ENCODE data around the gene RBBP7.

RBBP7 gene

GRCh38 chrX:16826207-16826606 is 44.0 kb downstream of the RBBP7 start:
- no peak for DNase-seq (ENCODE audit: low read depth in 2 of 2)

GRCh38 chrX:16825264-16826035 is 44.7 kb downstream of the RBBP7 start:
- DNase-seq (ENCODE audit: low read depth in 2 of 2) = no peak

- DNase-seq (ENCODE audit: low read depth in 2 of 2) = no peak
These were observed 47.4 kb downstream of the RBBP7 start for GRCh38 chrX:16822723-16823122.

GRCh38 chrX:16819634-16820033 is 50.5 kb downstream of the RBBP7 start:
- DNase-seq (ENCODE audit: low read depth in 2 of 2) = no peak

- no peak for DNase-seq (ENCODE audit: low read depth in 2 of 2)
These were observed 55.6 kb downstream of the RBBP7 start for GRCh38 chrX:16814597-16814996.

- no peak for DNase-seq (ENCODE audit: low read depth in 2 of 2)
These were observed 62.1 kb downstream of the RBBP7 start for GRCh38 chrX:16807976-16808542.

- no peak for DNase-seq (ENCODE audit: low read depth in 2 of 2)
These were observed 62.6 kb downstream of the RBBP7 start for GRCh38 chrX:16807548-16807947.

- no peak for DNase-seq (ENCODE audit: low read depth in 2 of 2)
These were observed 65.2 kb downstream of the RBBP7 start for GRCh38 chrX:16804923-16805464.

GRCh38 chrX:16797841-16798240 is 72.3 kb downstream of the RBBP7 start:
- DNase-seq (ENCODE audit: low read depth in 2 of 2) = peak in 1 of 2 experiments; percentile 24

- DNase-seq (ENCODE audit: low read depth in 2 of 2) = no peak
These were observed 72.8 kb downstream of the RBBP7 start for GRCh38 chrX:16797358-16797757.

GRCh38 chrX:16796298-16796697 is 73.9 kb downstream of the RBBP7 start:
- DNase-seq (ENCODE audit: low read depth in 2 of 2) = no peak

Measured in fibroblast of skin of left biceps (primary cell).